ENCODE data around the gene UPF2. TPM values are rescaled to one million over a fixed set of nuclear protein-coding genes. Genes with fewer than 3 reads are reported as not detected.
"Not testable (repeated sequence)": the region's sequence is repeated elsewhere in the genome, so short reads cannot be mapped to it uniquely, and the experiment has no call there.

The UPF2 gene
- polyA plus RNA-seq, 3 donors = 2.7 to 6.7 (median 4.3) TPM

DNA sequence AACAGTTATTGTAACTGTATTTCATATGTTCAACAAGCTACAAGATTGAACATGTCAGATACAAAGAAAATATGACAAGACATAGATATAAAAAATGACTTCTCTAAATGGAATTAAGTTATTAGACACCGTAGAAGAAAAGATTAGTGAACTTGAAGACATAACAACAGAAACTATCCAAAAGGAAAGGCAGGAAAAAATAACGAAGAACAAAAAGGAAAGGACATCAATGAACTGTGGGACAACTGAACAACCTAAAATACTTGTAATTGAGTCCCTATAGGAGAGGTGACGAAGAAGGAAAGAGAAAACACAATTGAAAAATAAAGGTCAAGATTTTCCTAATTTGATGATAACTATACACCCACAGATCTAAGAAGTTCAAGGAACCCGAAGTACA lies 32.3 kb downstream of the UPF2 start:
- peaks cover 5 to 16% (median 11%) of the 10 kb centered on the region in 7 donors for H3K9me3 Mint-ChIP-seq
- H2AFZ ChIP-seq (ENCODE audit: insufficient read depth, low read depth, low read length, poor library complexity, severe bottlenecking) = no peak overlapping the region
- TF ChIP-seq CTCF (IDR thresholded peaks at IDR 0.05) = no peak
- WGBS (ENCODE audit: insufficient coverage) = no CpG with 5 or more reads among the region's 4 CpGs
- H4K20me1 ChIP-seq (ENCODE audit: insufficient read depth, low read length) = peaks cover 17% of the 10 kb centered on the region
- no peaks in the 10 kb centered on the region for H3K4me1 Mint-ChIP-seq
- H3K27ac Mint-ChIP-seq = no peak overlapping the region
- H3K27me3 ChIP-seq (ENCODE audit: control insufficient read depth in 2 of 2, insufficient read depth in 2 of 2, low read length in 2 of 2) = no peaks in the 10 kb centered on the region
- H3K9ac ChIP-seq (ENCODE audit: insufficient read depth, low read length, poor library complexity, severe bottlenecking) = no peak overlapping the region
- no peak overlapping the region for H3K4me2 ChIP-seq (replicated peaks; ENCODE audit: extremely low read depth, low read length, poor library complexity, severe bottlenecking)
- H3K36me3 Mint-ChIP-seq = peaks cover 60 to 83% of the 10 kb centered on the region in 2 donors
- no peak overlapping the region for H3K27ac ChIP-seq (ENCODE audit: low read depth in 1 of 2, low read length in 2 of 2)
- no peak overlapping the region for H3K4me3 ChIP-seq (replicated peaks in 1 of 3; ENCODE audit: low read depth in 2 of 3, low read length in 3 of 3)
- no peaks in the 10 kb centered on the region for H3K4me1 ChIP-seq (ENCODE audit: control insufficient read depth in 1 of 2, insufficient read depth in 2 of 2, low read length in 2 of 2)
- H3K79me2 ChIP-seq (ENCODE audit: insufficient read depth, low read length) = peaks cover 19% of the 10 kb centered on the region
- H3K9me3 ChIP-seq (replicated peaks in 1 of 2; ENCODE audit: control insufficient read depth in 1 of 2, insufficient read depth in 1 of 2, low read length in 2 of 2) = peaks cover 8 to 13% of the 10 kb centered on the region in 2 donors
- DNase-seq = no peak
- H3K27me3 Mint-ChIP-seq (ENCODE audit: low read depth in 3 of 3) = no peaks in the 10 kb centered on the region
- intact Hi-C loops (cut with micrococcal nuclease) = no loop called here
- peaks cover 68 to 84% of the 10 kb centered on the region in 2 donors for H3K36me3 ChIP-seq (replicated peaks in 1 of 2; ENCODE audit: control insufficient read depth in 1 of 2, insufficient read depth in 2 of 2, low read length in 2 of 2)
- no peak overlapping the region for H3K4me3 Mint-ChIP-seq

DNA sequence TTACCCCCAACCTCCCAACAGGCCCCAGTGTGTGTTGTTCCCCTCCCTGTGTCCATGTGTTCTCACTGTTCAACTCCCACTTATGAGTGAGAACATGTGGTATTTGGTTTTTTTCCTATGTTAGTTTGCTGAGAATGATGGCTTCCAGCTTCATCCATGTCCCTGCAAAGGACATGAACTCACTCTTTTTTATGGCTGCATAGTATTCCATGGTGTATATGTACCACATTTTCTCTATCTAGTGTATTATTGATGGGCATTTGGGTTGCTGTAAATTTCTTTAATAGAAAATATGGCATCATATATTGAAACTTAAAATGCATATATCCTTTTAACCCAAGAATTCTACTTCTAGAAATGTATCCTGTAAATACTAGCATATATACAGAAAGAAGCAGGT lies 33.8 kb downstream of the UPF2 start:
- H3K4me2 ChIP-seq (replicated peaks; ENCODE audit: extremely low read depth, low read length, poor library complexity, severe bottlenecking); H3K4me1 ChIP-seq (ENCODE audit: control insufficient read depth in 1 of 2, insufficient read depth in 2 of 2, low read length in 2 of 2); H3K27me3 ChIP-seq (ENCODE audit: control insufficient read depth in 2 of 2, insufficient read depth in 2 of 2, low read length in 2 of 2); H3K4me3 Mint-ChIP-seq; H3K9ac ChIP-seq (ENCODE audit: insufficient read depth, low read length, poor library complexity, severe bottlenecking); H3K27me3 Mint-ChIP-seq (ENCODE audit: low read depth in 3 of 3); H3K4me3 ChIP-seq (replicated peaks in 1 of 3; ENCODE audit: low read depth in 2 of 3, low read length in 3 of 3); intact Hi-C loops (cut with micrococcal nuclease); H3K4me1 Mint-ChIP-seq; H3K27ac ChIP-seq (ENCODE audit: low read depth in 1 of 2, low read length in 2 of 2); H2AFZ ChIP-seq (ENCODE audit: insufficient read depth, low read depth, low read length, poor library complexity, severe bottlenecking); DNase-seq; H3K79me2 ChIP-seq (ENCODE audit: insufficient read depth, low read length): not testable (repeated sequence)
- Histone ChIP-seq H3K36me3 (replicated peaks in 1 of 2; ENCODE audit: control insufficient read depth in 1 of 2, insufficient read depth in 2 of 2, low read length in 2 of 2) (peaks cover 79 to 96% of the 10 kb centered on the region in 2 donors), H4K20me1 (ENCODE audit: insufficient read depth, low read length) (peaks cover 10% of the 10 kb centered on the region), H3K9me3 (replicated peaks in 1 of 2; ENCODE audit: control insufficient read depth in 1 of 2, insufficient read depth in 1 of 2, low read length in 2 of 2) (peaks cover 8 to 13% of the 10 kb centered on the region in 2 donors)
- Mint-ChIP-seq H3K9me3 (peaks cover 5 to 16% (median 11%) of the 10 kb centered on the region in 7 donors), H3K27ac (peak overlapping the region in 2 of 7 donors; percentile 66 to 68), H3K36me3 (peaks cover 66 to 92% of the 10 kb centered on the region in 2 donors)
